Duodenal mucosa (tissue), 2 donors: ENCODE data around the gene FAM222A.

Experiments
- H3K27ac ChIP-seq: one replicate; pipeline ENCODE4 v1.7.0; 2013; ENCODE audit warnings: low read depth, low read length
- H3K27me3 ChIP-seq, 2 donors: one replicate each; pipeline ENCODE4 v1.7.0; 2013; ENCODE audit warnings: low read length in 2 of 2, control low read depth in 1 of 2; ENCODE audit not compliant: insufficient read depth in 2 of 2, control insufficient read depth in 1 of 2
- H3K36me3 ChIP-seq, 2 donors: one replicate each; pipeline ENCODE4 v1.7.0; 2013; ENCODE audit warnings: low read length in 2 of 2, control low read depth in 1 of 2; ENCODE audit not compliant: insufficient read depth in 2 of 2, control insufficient read depth in 1 of 2
- H3K4me1 ChIP-seq, 2 donors: one replicate each; pipeline ENCODE4 v1.7.0; 2013; ENCODE audit warnings: low read length in 2 of 2, control low read depth in 1 of 2; ENCODE audit not compliant: insufficient read depth in 2 of 2, control insufficient read depth in 1 of 2
- H3K4me3 ChIP-seq, 2 donors: one replicate each; pipeline ENCODE4 v1.7.0; 2013; ENCODE audit warnings: low read length in 2 of 2, low read depth in 1 of 2
- H3K9ac ChIP-seq, 2 donors: one replicate each; pipeline ENCODE4 v1.7.0; 2013; ENCODE audit warnings: low read length in 2 of 2, low read depth in 1 of 2
- H3K9me3 ChIP-seq, 2 donors: one replicate each; pipeline ENCODE4 v1.7.0; 2013; ENCODE audit warnings: low read length in 2 of 2, control low read depth in 1 of 2; ENCODE audit not compliant: control insufficient read depth in 1 of 2

FAM222A gene

GRCh38 chr12:109775172-109775881, 61.7 kb downstream of the FAM222A start:
- H3K36me3 ChIP-seq: no peaks in the 10 kb centered on the region
- peaks cover 10 to 12% of the 10 kb centered on the region in 2 donors for H3K4me1 ChIP-seq
- H3K9ac ChIP-seq: no peak overlapping the region
- H3K4me3 ChIP-seq: no peak overlapping the region
- peaks cover 0 to 5% of the 10 kb centered on the region in 2 donors for H3K9me3 ChIP-seq
- no peak overlapping the region for H3K27ac ChIP-seq
- H3K27me3 ChIP-seq: no peaks in the 10 kb centered on the region

GRCh38 chr12:109776624-109777023, 63.0 kb downstream of the FAM222A start:
- Histone ChIP-seq H3K27me3 (no peaks in the 10 kb centered on the region), H3K9ac (no peak overlapping the region), H3K36me3 (no peaks in the 10 kb centered on the region), H3K9me3 (peaks cover 0 to 5% of the 10 kb centered on the region in 2 donors), H3K27ac (no peak overlapping the region), H3K4me1 (peaks cover 10 to 12% of the 10 kb centered on the region in 2 donors), H3K4me3 (no peak overlapping the region)

- no peaks in the 10 kb centered on the region for H3K27me3 ChIP-seq
- no peak overlapping the region for H3K4me3 ChIP-seq
- no peak overlapping the region for H3K9ac ChIP-seq
These were observed 63.9 kb downstream of the FAM222A start for GRCh38 chr12:109777544-109777943.

GRCh38 chr12:109778684-109779083, 65.1 kb downstream of the FAM222A start:
- H3K27ac ChIP-seq: no peak overlapping the region
- H3K27me3 ChIP-seq: no peaks in the 10 kb centered on the region
- H3K9ac ChIP-seq: no peak overlapping the region
- H3K4me3 ChIP-seq: no peak overlapping the region
- H3K4me1 ChIP-seq: peaks cover under 1 to 5% of the 10 kb centered on the region in 2 donors
- peaks cover 0 to 5% of the 10 kb centered on the region in 2 donors for H3K9me3 ChIP-seq
- H3K36me3 ChIP-seq: no peaks in the 10 kb centered on the region

More at GRCh38 chr12:109777544-109777943, 63.9 kb downstream of the FAM222A start:
- Histone ChIP-seq H3K36me3 (no peaks in the 10 kb centered on the region), H3K9me3 (peaks cover 0 to 5% of the 10 kb centered on the region in 2 donors), H3K27ac (no peak overlapping the region), H3K4me1 (peaks cover 10 to 12% of the 10 kb centered on the region in 2 donors)

GRCh38 chr12:109779382-109779781, 65.8 kb downstream of the FAM222A start:
- no peaks in the 10 kb centered on the region for H3K27me3 ChIP-seq
- H3K9me3 ChIP-seq: peaks cover 0 to 5% of the 10 kb centered on the region in 2 donors
- H3K4me1 ChIP-seq: no peaks in the 10 kb centered on the region
- H3K27ac ChIP-seq: no peak overlapping the region
- H3K36me3 ChIP-seq: no peaks in the 10 kb centered on the region
- H3K4me3 ChIP-seq: no peak overlapping the region
- no peak overlapping the region for H3K9ac ChIP-seq

GRCh38 chr12:109781668-109782325, 68.2 kb downstream of the FAM222A start:
- Histone ChIP-seq H3K9ac (no peak overlapping the region), H3K36me3 (no peaks in the 10 kb centered on the region), H3K9me3 (peaks cover 0 to 5% of the 10 kb centered on the region in 2 donors), H3K27ac (no peak overlapping the region), H3K4me1 (no peaks in the 10 kb centered on the region), H3K27me3 (no peaks in the 10 kb centered on the region), H3K4me3 (no peak overlapping the region)

- H3K4me3 ChIP-seq: no peak overlapping the region
- no peak overlapping the region for H3K27ac ChIP-seq
- H3K36me3 ChIP-seq: no peaks in the 10 kb centered on the region
- no peaks in the 10 kb centered on the region for H3K4me1 ChIP-seq
- no peaks in the 10 kb centered on the region for H3K27me3 ChIP-seq
- peaks cover 0 to 5% of the 10 kb centered on the region in 2 donors for H3K9me3 ChIP-seq
- H3K9ac ChIP-seq: no peak overlapping the region
These were observed 68.7 kb downstream of the FAM222A start for GRCh38 chr12:109782326-109782703.

- no peaks in the 10 kb centered on the region for H3K27me3 ChIP-seq
- no peak overlapping the region for H3K27ac ChIP-seq
- no peaks in the 10 kb centered on the region for H3K36me3 ChIP-seq
- peaks cover 0 to 5% of the 10 kb centered on the region in 2 donors for H3K9me3 ChIP-seq
- no peaks in the 10 kb centered on the region for H3K4me1 ChIP-seq
- no peak overlapping the region for H3K4me3 ChIP-seq
- no peak overlapping the region for H3K9ac ChIP-seq
These were observed 69.7 kb downstream of the FAM222A start for GRCh38 chr12:109783135-109783964.

- H3K4me3 ChIP-seq: no peak overlapping the region
- no peak overlapping the region for H3K9ac ChIP-seq
- no peaks in the 10 kb centered on the region for H3K4me1 ChIP-seq
- no peaks in the 10 kb centered on the region for H3K36me3 ChIP-seq
- no peaks in the 10 kb centered on the region for H3K27me3 ChIP-seq
- H3K27ac ChIP-seq: no peak overlapping the region
- peaks cover 0 to 5% of the 10 kb centered on the region in 2 donors for H3K9me3 ChIP-seq
These were observed 70.3 kb downstream of the FAM222A start for GRCh38 chr12:109783965-109784244.

GRCh38 chr12:109785854-109786253, 72.2 kb downstream of the FAM222A start:
- Histone ChIP-seq H3K36me3 (no peaks in the 10 kb centered on the region), H3K4me1 (no peaks in the 10 kb centered on the region), H3K9me3 (no peaks in the 10 kb centered on the region), H3K9ac (no peak overlapping the region), H3K4me3 (no peak overlapping the region), H3K27me3 (peaks cover 0 to 4% of the 10 kb centered on the region in 2 donors), H3K27ac (no peak overlapping the region)
